Ishikawa (cell line): ENCODE measurements around the gene HABP4.

Source experiments
- CEBPB ChIP-seq: IDR thresholded peaks from 2 replicates; pipeline ENCODE4 v1.6.1; 2012
- CREB1 ChIP-seq: IDR thresholded peaks from 2 replicates; pipeline ENCODE4 v1.6.1; 2012; ENCODE audit warnings: low read depth
- REST ChIP-seq: IDR thresholded peaks from 2 replicates; pipeline ENCODE4 v1.6.1; 2012; ENCODE audit warnings: low read depth, mild to moderate bottlenecking
- YY1 ChIP-seq: IDR thresholded peaks from 2 replicates; pipeline ENCODE4 v1.6.1; 2012; ENCODE audit warnings: low read depth

DNA sequence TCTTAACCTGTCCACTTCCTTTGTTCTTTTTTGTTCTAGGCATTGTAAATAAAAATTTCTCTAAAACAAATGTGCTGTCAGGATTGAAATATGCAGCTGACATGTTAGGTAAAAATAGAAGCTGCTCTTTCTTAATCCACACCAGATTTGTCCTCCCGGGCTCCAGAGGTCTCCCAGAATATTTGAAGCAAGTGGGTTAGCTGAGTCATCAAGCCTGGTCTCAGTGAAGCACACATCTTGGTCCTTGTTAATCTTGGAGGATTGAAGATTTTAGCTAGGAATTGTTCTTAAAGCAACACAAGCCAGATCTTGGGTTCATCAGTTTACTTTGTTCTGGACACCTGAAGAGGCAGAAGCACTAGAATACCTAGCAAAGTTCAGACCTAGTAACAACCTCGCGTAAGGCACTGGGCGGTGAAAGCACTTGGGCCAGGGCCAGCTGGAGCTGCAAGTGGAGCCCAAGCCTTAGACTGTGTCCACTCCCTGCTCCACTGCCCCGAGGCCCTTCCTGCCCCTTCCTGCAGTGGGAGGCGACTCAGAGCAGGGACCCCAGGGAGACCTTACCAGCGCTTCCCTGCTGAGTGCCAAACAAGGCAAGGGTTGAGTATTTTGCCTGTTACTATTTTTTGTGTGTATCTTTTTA lies 36.5 kb downstream of the HABP4 start:
- TF ChIP-seq CEBPB = no peak
- no peak for TF ChIP-seq YY1
- no peak for TF ChIP-seq REST
- TF ChIP-seq CREB1 = no peak
